Measurements from ENCODE around the gene PLOD1. TPM values are rescaled to one million over a fixed set of nuclear protein-coding genes. Genes with fewer than 3 reads are reported as not detected.
A peak's percentile ranks its signal among the peaks of the same experiment; 100 is the strongest.

PLOD1 gene
- total and polyA plus RNA-seq, 2 of the 13 experiments (the other 11 are each of a cell fraction or from before 2014, with no cell fraction given): 70.1 to 318 TPM

DNA sequence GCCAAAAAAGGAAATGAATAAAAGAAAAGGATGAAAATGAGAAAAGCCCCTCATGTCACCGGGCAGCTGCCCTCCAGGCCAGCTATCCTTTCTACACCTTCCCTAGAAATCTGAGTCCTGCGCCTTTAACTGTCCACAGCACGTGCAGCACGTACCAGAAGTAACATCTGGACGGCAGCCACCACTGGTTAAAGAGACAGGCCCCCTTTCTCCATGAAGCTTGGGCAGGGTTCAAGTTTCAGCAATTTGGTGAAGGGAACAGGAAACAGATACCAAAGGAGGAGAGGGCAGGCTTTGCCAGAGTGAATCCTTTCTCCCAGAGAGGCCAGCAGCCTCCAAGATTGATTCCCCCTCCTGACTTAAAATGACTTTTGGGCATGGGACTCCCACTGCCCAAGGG, 4.7 kb upstream of the PLOD1 start (continued):
- TF ChIP-seq, protein P1, sequence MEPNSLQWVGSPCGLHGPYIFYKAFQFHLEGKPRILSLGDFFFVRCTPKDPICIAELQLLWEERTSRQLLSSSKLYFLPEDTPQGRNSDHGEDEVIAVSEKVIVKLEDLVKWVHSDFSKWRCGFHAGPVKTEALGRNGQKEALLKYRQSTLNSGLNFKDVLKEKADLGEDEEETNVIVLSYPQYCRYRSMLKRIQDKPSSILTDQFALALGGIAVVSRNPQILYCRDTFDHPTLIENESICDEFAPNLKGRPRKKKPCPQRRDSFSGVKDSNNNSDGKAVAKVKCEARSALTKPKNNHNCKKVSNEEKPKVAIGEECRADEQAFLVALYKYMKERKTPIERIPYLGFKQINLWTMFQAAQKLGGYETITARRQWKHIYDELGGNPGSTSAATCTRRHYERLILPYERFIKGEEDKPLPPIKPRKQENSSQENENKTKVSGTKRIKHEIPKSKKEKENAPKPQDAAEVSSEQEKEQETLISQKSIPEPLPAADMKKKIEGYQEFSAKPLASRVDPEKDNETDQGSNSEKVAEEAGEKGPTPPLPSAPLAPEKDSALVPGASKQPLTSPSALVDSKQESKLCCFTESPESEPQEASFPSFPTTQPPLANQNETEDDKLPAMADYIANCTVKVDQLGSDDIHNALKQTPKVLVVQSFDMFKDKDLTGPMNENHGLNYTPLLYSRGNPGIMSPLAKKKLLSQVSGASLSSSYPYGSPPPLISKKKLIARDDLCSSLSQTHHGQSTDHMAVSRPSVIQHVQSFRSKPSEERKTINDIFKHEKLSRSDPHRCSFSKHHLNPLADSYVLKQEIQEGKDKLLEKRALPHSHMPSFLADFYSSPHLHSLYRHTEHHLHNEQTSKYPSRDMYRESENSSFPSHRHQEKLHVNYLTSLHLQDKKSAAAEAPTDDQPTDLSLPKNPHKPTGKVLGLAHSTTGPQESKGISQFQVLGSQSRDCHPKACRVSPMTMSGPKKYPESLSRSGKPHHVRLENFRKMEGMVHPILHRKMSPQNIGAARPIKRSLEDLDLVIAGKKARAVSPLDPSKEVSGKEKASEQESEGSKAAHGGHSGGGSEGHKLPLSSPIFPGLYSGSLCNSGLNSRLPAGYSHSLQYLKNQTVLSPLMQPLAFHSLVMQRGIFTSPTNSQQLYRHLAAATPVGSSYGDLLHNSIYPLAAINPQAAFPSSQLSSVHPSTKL (CRISPR knock-in tag; IDR thresholded peaks at IDR 0.05): peak; percentile 47; the same call in 1 of the 2 replicates
- TF ChIP-seq CEBPG (CRISPR knock-in tag; IDR thresholded peaks at IDR 0.05): peak; percentile 33; the same call in 1 of the 2 replicates
- TF ChIP-seq NFRKB (IDR thresholded peaks at IDR 0.05): no peak
- peak; percentile 56; the same call in 1 of the 2 replicates for TF ChIP-seq ZMYM4 (CRISPR knock-in tag; IDR thresholded peaks at IDR 0.05)
- 0 out of 2 replicates have a peak, but pooled peaks have one; percentile 29 for TF ChIP-seq ZNF792 (CRISPR knock-in tag; IDR thresholded peaks at IDR 0.05)
- TF ChIP-seq, protein P2, sequence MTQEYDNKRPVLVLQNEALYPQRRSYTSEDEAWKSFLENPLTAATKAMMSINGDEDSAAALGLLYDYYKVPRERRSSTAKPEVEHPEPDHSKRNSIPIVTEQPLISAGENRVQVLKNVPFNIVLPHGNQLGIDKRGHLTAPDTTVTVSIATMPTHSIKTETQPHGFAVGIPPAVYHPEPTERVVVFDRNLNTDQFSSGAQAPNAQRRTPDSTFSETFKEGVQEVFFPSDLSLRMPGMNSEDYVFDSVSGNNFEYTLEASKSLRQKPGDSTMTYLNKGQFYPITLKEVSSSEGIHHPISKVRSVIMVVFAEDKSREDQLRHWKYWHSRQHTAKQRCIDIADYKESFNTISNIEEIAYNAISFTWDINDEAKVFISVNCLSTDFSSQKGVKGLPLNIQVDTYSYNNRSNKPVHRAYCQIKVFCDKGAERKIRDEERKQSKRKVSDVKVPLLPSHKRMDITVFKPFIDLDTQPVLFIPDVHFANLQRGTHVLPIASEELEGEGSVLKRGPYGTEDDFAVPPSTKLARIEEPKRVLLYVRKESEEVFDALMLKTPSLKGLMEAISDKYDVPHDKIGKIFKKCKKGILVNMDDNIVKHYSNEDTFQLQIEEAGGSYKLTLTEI (CRISPR knock-in tag; conservative IDR thresholded peaks at IDR 0.05): no peak
- 0 out of 2 replicates have a peak, but pooled peaks have one; percentile 19 for TF ChIP-seq KMT2A (CRISPR knock-in tag; IDR thresholded peaks at IDR 0.05)
- no peak for TF ChIP-seq YEATS4 (CRISPR knock-in tag; IDR thresholded peaks at IDR 0.05; ENCODE audit: borderline replicate concordance)
- TF ChIP-seq CBX1 (IDR thresholded peaks at IDR 0.05; ENCODE audit: low read depth): peak; percentile 35
- TF ChIP-seq MYC (CRISPR knock-in tag; IDR thresholded peaks at IDR 0.05; ENCODE audit: borderline replicate concordance): peak; percentile 56; the same call in 1 of the 2 replicates
- peak; percentile 79 for TF ChIP-seq MED1 (CRISPR knock-in tag; IDR thresholded peaks at IDR 0.05)
- TF ChIP-seq, protein P3, sequence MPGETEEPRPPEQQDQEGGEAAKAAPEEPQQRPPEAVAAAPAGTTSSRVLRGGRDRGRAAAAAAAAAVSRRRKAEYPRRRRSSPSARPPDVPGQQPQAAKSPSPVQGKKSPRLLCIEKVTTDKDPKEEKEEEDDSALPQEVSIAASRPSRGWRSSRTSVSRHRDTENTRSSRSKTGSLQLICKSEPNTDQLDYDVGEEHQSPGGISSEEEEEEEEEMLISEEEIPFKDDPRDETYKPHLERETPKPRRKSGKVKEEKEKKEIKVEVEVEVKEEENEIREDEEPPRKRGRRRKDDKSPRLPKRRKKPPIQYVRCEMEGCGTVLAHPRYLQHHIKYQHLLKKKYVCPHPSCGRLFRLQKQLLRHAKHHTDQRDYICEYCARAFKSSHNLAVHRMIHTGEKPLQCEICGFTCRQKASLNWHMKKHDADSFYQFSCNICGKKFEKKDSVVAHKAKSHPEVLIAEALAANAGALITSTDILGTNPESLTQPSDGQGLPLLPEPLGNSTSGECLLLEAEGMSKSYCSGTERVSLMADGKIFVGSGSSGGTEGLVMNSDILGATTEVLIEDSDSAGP (CRISPR knock-in tag; IDR thresholded peaks at IDR 0.05; ENCODE audit: borderline replicate concordance): peak; percentile 99
- peak; percentile 66 for TF ChIP-seq SIX1 (CRISPR knock-in tag; IDR thresholded peaks at IDR 0.05; ENCODE audit: borderline replicate concordance)
- TF ChIP-seq SAP130 (CRISPR knock-in tag; IDR thresholded peaks at IDR 0.05; ENCODE audit: low read depth): peak; percentile 60
- TF ChIP-seq FOXA3 (CRISPR knock-in tag; IDR thresholded peaks at IDR 0.05): no peak
- TF ChIP-seq ZFP1 (CRISPR knock-in tag; IDR thresholded peaks at IDR 0.05): peak; percentile 63; the same call in 1 of the 2 replicates
- TF ChIP-seq NFE2L1 (CRISPR knock-in tag; IDR thresholded peaks at IDR 0.05; ENCODE audit: borderline replicate concordance): no peak
- TF ChIP-seq, protein P4, sequence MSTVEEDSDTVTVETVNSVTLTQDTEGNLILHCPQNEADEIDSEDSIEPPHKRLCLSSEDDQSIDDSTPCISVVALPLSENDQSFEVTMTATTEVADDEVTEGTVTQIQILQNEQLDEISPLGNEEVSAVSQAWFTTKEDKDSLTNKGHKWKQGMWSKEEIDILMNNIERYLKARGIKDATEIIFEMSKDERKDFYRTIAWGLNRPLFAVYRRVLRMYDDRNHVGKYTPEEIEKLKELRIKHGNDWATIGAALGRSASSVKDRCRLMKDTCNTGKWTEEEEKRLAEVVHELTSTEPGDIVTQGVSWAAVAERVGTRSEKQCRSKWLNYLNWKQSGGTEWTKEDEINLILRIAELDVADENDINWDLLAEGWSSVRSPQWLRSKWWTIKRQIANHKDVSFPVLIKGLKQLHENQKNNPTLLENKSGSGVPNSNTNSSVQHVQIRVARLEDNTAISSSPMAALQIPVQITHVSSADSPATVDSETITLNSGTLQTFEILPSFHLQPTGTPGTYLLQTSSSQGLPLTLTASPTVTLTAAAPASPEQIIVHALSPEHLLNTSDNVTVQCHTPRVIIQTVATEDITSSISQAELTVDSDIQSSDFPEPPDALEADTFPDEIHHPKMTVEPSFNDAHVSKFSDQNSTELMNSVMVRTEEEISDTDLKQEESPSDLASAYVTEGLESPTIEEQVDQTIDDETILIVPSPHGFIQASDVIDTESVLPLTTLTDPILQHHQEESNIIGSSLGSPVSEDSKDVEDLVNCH (CRISPR knock-in tag; IDR thresholded peaks at IDR 0.05): no peak
- TF ChIP-seq SOX5 (CRISPR knock-in tag; IDR thresholded peaks at IDR 0.05; ENCODE audit: borderline replicate concordance): peak; percentile 67
- TF ChIP-seq BHLHE40 (IDR thresholded peaks at IDR 0.05; ENCODE audit: low read length): peak; percentile 99
- TF ChIP-seq POLR2AphosphoS5 (IDR thresholded peaks at IDR 0.05; ENCODE audit: low read depth, low read length): peak; percentile 28; the same call in 1 of the 2 replicates
